ENCODE measurements around the gene OLFML1. TPM values are rescaled to one million over a fixed set of nuclear protein-coding genes. Genes with fewer than 3 reads are reported as not detected.

OLFML1 gene
- polyA plus RNA-seq, 2 donors, result 0.49 to 1.2 TPM

- no peak overlapping the region for H3K4me3 ChIP-seq (ENCODE audit: low read depth in 1 of 2, low read length in 2 of 2)
- H3K27me3 ChIP-seq (ENCODE audit: control insufficient read depth in 1 of 2, insufficient read depth in 2 of 2, low read length in 2 of 2), result no peaks in the 10 kb centered on the region
- peaks cover 5 to 21% of the 10 kb centered on the region in 2 donors for H3K4me1 ChIP-seq (ENCODE audit: control insufficient read depth in 2 of 2, insufficient read depth in 2 of 2, low read length in 1 of 2)
- H3K27ac ChIP-seq (ENCODE audit: low read depth in 2 of 2, low read length in 1 of 2), result no peak overlapping the region
- 48 to 52% methylated on average over 8 of the region's 8 CpGs for WGBS, 2 donors
- peaks cover 0 to 3% of the 10 kb centered on the region in 2 donors for H3K36me3 ChIP-seq (ENCODE audit: control insufficient read depth in 2 of 2, insufficient read depth in 2 of 2, low read length in 1 of 2)
- H3K9me3 ChIP-seq (ENCODE audit: control insufficient read depth in 2 of 2, insufficient read depth in 1 of 2, low read depth in 1 of 2, low read length in 1 of 2), result no peaks in the 10 kb centered on the region
Measured at GRCh38 chr11:7536100-7536499, 50.8 kb downstream of the OLFML1 start.

- Histone ChIP-seq H3K4me3 (ENCODE audit: low read depth in 1 of 2, low read length in 2 of 2) (no peak overlapping the region), H3K27me3 (ENCODE audit: control insufficient read depth in 1 of 2, insufficient read depth in 2 of 2, low read length in 2 of 2) (no peaks in the 10 kb centered on the region), H3K4me1 (ENCODE audit: control insufficient read depth in 2 of 2, insufficient read depth in 2 of 2, low read length in 1 of 2) (peaks cover 3 to 21% of the 10 kb centered on the region in 2 donors), H3K36me3 (ENCODE audit: control insufficient read depth in 2 of 2, insufficient read depth in 2 of 2, low read length in 1 of 2) (peaks cover 0 to 2% of the 10 kb centered on the region in 2 donors), H3K9me3 (ENCODE audit: control insufficient read depth in 2 of 2, insufficient read depth in 1 of 2, low read depth in 1 of 2, low read length in 1 of 2) (no peaks in the 10 kb centered on the region), H3K27ac (ENCODE audit: low read depth in 2 of 2, low read length in 1 of 2) (peak overlapping the region in 1 of 2 donors; percentile 93)
- WGBS, 2 donors, result 64 to 76% methylated on average over 6 of the region's 6 CpGs
Measured at GRCh38 chr11:7537265-7537664, 52.0 kb downstream of the OLFML1 start.

GRCh38 chr11:7538031-7538430 is 52.7 kb downstream of the OLFML1 start:
- Histone ChIP-seq H3K9me3 (ENCODE audit: control insufficient read depth in 2 of 2, insufficient read depth in 1 of 2, low read depth in 1 of 2, low read length in 1 of 2) (no peaks in the 10 kb centered on the region), H3K27me3 (ENCODE audit: control insufficient read depth in 1 of 2, insufficient read depth in 2 of 2, low read length in 2 of 2) (no peaks in the 10 kb centered on the region), H3K4me1 (ENCODE audit: control insufficient read depth in 2 of 2, insufficient read depth in 2 of 2, low read length in 1 of 2) (peaks cover 0 to 19% of the 10 kb centered on the region in 2 donors), H3K36me3 (ENCODE audit: control insufficient read depth in 2 of 2, insufficient read depth in 2 of 2, low read length in 1 of 2) (no peaks in the 10 kb centered on the region), H3K27ac (ENCODE audit: low read depth in 2 of 2, low read length in 1 of 2) (peak overlapping the region; percentile 61 to 93), H3K4me3 (ENCODE audit: low read depth in 1 of 2, low read length in 2 of 2) (peak overlapping the region in 1 of 2 donors; percentile 16)
- WGBS, 2 donors, result 56 to 59% methylated on average over 8 of the region's 8 CpGs

- WGBS, 2 donors, result 65% methylated on average over 12 of the region's 12 CpGs
- peaks cover 0 to 21% of the 10 kb centered on the region in 2 donors for H3K4me1 ChIP-seq (ENCODE audit: control insufficient read depth in 2 of 2, insufficient read depth in 2 of 2, low read length in 1 of 2)
Measured at GRCh38 chr11:7538466-7539454, 53.5 kb downstream of the OLFML1 start.

GRCh38 chr11:7540830-7541555 is 55.7 kb downstream of the OLFML1 start:
- H3K27ac ChIP-seq (ENCODE audit: low read depth in 2 of 2, low read length in 1 of 2), result peak overlapping the region; percentile 17 to 76
- H3K4me1 ChIP-seq (ENCODE audit: control insufficient read depth in 2 of 2, insufficient read depth in 2 of 2, low read length in 1 of 2), result peaks cover 0 to 25% of the 10 kb centered on the region in 2 donors
- no peak overlapping the region for H3K4me3 ChIP-seq (ENCODE audit: low read depth in 1 of 2, low read length in 2 of 2)
- 81 to 85% methylated on average over 8 of the region's 8 CpGs for WGBS, 2 donors
- H3K27me3 ChIP-seq (ENCODE audit: control insufficient read depth in 1 of 2, insufficient read depth in 2 of 2, low read length in 2 of 2), result no peaks in the 10 kb centered on the region
- no peaks in the 10 kb centered on the region for H3K36me3 ChIP-seq (ENCODE audit: control insufficient read depth in 2 of 2, insufficient read depth in 2 of 2, low read length in 1 of 2)
- no peaks in the 10 kb centered on the region for H3K9me3 ChIP-seq (ENCODE audit: control insufficient read depth in 2 of 2, insufficient read depth in 1 of 2, low read depth in 1 of 2, low read length in 1 of 2)

More at GRCh38 chr11:7538466-7539454, 53.5 kb downstream of the OLFML1 start:
- no peaks in the 10 kb centered on the region for H3K36me3 ChIP-seq (ENCODE audit: control insufficient read depth in 2 of 2, insufficient read depth in 2 of 2, low read length in 1 of 2)
- H3K9me3 ChIP-seq (ENCODE audit: control insufficient read depth in 2 of 2, insufficient read depth in 1 of 2, low read depth in 1 of 2, low read length in 1 of 2), result no peaks in the 10 kb centered on the region
- no peaks in the 10 kb centered on the region for H3K27me3 ChIP-seq (ENCODE audit: control insufficient read depth in 1 of 2, insufficient read depth in 2 of 2, low read length in 2 of 2)
- H3K27ac ChIP-seq (ENCODE audit: low read depth in 2 of 2, low read length in 1 of 2), result peak overlapping the region; percentile 65 to 93
- H3K4me3 ChIP-seq (ENCODE audit: low read depth in 1 of 2, low read length in 2 of 2), result peak overlapping the region in 1 of 2 donors; percentile 16

- Histone ChIP-seq H3K4me3 (ENCODE audit: low read depth in 1 of 2, low read length in 2 of 2) (no peak overlapping the region), H3K27me3 (ENCODE audit: control insufficient read depth in 1 of 2, insufficient read depth in 2 of 2, low read length in 2 of 2) (no peaks in the 10 kb centered on the region), H3K36me3 (ENCODE audit: control insufficient read depth in 2 of 2, insufficient read depth in 2 of 2, low read length in 1 of 2) (no peaks in the 10 kb centered on the region), H3K4me1 (ENCODE audit: control insufficient read depth in 2 of 2, insufficient read depth in 2 of 2, low read length in 1 of 2) (peaks cover 0 to 33% of the 10 kb centered on the region in 2 donors), H3K27ac (ENCODE audit: low read depth in 2 of 2, low read length in 1 of 2) (no peak overlapping the region), H3K9me3 (ENCODE audit: control insufficient read depth in 2 of 2, insufficient read depth in 1 of 2, low read depth in 1 of 2, low read length in 1 of 2) (no peaks in the 10 kb centered on the region)
- WGBS, 2 donors, result 69 to 81% methylated on average over 1 of the region's 1 CpG
Measured at GRCh38 chr11:7543302-7543701, 58.0 kb downstream of the OLFML1 start.

- WGBS, 2 donors, result 94 to 96% methylated on average over 3 of the region's 3 CpGs
- Histone ChIP-seq H3K27me3 (ENCODE audit: control insufficient read depth in 1 of 2, insufficient read depth in 2 of 2, low read length in 2 of 2) (no peaks in the 10 kb centered on the region), H3K4me3 (ENCODE audit: low read depth in 1 of 2, low read length in 2 of 2) (no peak overlapping the region), H3K4me1 (ENCODE audit: control insufficient read depth in 2 of 2, insufficient read depth in 2 of 2, low read length in 1 of 2) (peaks cover 0 to 31% of the 10 kb centered on the region in 2 donors), H3K9me3 (ENCODE audit: control insufficient read depth in 2 of 2, insufficient read depth in 1 of 2, low read depth in 1 of 2, low read length in 1 of 2) (no peaks in the 10 kb centered on the region), H3K27ac (ENCODE audit: low read depth in 2 of 2, low read length in 1 of 2) (no peak overlapping the region), H3K36me3 (ENCODE audit: control insufficient read depth in 2 of 2, insufficient read depth in 2 of 2, low read length in 1 of 2) (no peaks in the 10 kb centered on the region)
Measured at GRCh38 chr11:7544021-7544420, 58.7 kb downstream of the OLFML1 start.

GRCh38 chr11:7545611-7546010 is 60.3 kb downstream of the OLFML1 start:
- no peaks in the 10 kb centered on the region for H3K36me3 ChIP-seq (ENCODE audit: control insufficient read depth in 2 of 2, insufficient read depth in 2 of 2, low read length in 1 of 2)
- peaks cover 0 to 24% of the 10 kb centered on the region in 2 donors for H3K4me1 ChIP-seq (ENCODE audit: control insufficient read depth in 2 of 2, insufficient read depth in 2 of 2, low read length in 1 of 2)
- H3K27me3 ChIP-seq (ENCODE audit: control insufficient read depth in 1 of 2, insufficient read depth in 2 of 2, low read length in 2 of 2), result no peaks in the 10 kb centered on the region
- 80 to 85% methylated on average over 4 of the region's 4 CpGs for WGBS, 2 donors
- no peak overlapping the region for H3K4me3 ChIP-seq (ENCODE audit: low read depth in 1 of 2, low read length in 2 of 2)
- peak overlapping the region; percentile 85 to 86 for H3K27ac ChIP-seq (ENCODE audit: low read depth in 2 of 2, low read length in 1 of 2)
- H3K9me3 ChIP-seq (ENCODE audit: control insufficient read depth in 2 of 2, insufficient read depth in 1 of 2, low read depth in 1 of 2, low read length in 1 of 2), result no peaks in the 10 kb centered on the region

GRCh38 chr11:7546324-7546791 is 61.1 kb downstream of the OLFML1 start:
- Histone ChIP-seq H3K9me3 (ENCODE audit: control insufficient read depth in 2 of 2, insufficient read depth in 1 of 2, low read depth in 1 of 2, low read length in 1 of 2) (no peaks in the 10 kb centered on the region), H3K27me3 (ENCODE audit: control insufficient read depth in 1 of 2, insufficient read depth in 2 of 2, low read length in 2 of 2) (no peaks in the 10 kb centered on the region), H3K36me3 (ENCODE audit: control insufficient read depth in 2 of 2, insufficient read depth in 2 of 2, low read length in 1 of 2) (no peaks in the 10 kb centered on the region), H3K4me3 (ENCODE audit: low read depth in 1 of 2, low read length in 2 of 2) (no peak overlapping the region), H3K27ac (ENCODE audit: low read depth in 2 of 2, low read length in 1 of 2) (peak overlapping the region; percentile 86 to 90), H3K4me1 (ENCODE audit: control insufficient read depth in 2 of 2, insufficient read depth in 2 of 2, low read length in 1 of 2) (peaks cover 0 to 20% of the 10 kb centered on the region in 2 donors)
- WGBS, 2 donors, result 61 to 81% methylated on average over 3 of the region's 3 CpGs

All from esophagus (tissue), 2 donors.